Activated T-helper 9 cell treated with anti-CD3 and anti-CD28 coated beads, Interleukin-2, amount 50 U/mL, for 16 hours (primary cell): Measurements from ENCODE around the gene PDRG1.

ENCODE experiments used
- DNase-seq: peaks from one replicate; pipeline ENCODE4 v3.0.0-alpha.2; 2020; ENCODE audit warnings: low read depth

The PDRG1 gene

DNA sequence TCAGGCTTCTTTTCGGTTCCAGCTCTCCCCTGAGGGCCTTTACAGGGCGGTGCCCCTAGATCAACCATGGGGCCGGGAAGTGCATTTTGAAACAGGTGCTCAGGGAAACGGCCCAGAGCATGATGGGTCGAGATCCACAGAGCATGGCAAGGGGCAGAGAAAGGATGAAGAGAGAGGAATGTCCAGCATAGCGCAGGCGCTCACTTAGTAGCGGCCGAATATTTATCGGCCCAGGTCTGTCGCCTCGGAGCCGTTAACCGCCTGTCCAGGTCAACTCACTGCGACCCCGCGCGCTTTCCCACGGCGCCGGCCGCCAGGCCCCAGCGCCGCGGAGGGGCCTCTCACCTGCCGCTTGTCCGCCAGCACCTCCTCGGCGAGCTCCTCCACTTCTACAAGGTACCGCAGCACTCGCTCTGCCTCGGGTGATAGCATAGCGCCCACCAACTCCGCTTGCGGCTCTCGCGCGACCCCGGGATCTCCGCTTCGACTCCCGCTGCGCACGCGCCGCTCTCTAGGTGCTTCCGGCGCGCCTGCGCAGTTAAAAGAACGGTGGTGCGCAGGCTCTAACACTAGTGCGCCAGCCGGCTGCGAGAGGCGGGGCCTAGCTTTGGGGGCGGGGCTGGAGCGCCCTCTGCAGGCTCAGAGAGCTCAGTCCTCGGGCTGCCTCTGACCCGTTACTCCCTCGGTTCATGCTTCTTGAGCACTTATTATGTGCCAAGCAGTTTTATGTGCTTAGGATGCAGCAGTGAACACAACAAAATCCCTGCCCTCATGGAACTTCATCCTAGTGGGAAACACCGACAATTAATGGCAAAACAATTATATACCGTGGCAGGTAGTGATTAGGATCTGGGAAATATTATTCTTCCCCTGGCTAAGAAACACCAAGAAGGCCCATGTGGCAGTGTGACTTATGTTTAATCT, at the start of gene PDRG1:
PDRG1 (minus strand) TSS at position 517 of the 924 bp plus-strand sequence; CDS start at position 432, 85 bp downstream.
- DNase-seq: peak; percentile 94

DNA sequence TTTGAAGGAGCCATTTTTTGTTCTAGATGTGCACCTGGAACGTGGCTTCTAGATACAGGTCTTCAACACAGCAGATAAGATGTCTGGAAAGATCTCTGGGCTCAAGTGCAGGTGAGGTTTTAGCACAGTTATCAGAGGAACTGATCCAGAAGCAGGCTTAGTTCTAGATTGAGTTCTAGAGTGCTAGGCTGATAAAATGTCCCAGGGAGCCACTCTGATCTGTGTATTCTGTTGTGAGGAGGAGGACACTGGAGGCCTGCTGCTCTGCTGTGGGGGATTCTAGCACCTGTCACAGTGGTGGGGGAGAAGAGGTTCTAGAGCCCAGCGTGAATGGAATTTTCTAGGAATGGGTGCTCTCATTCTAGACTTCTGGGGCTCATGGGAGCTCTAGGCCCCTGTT, 46.4 kb upstream of the PDRG1 start:
- no peak for DNase-seq

GRCh38 chr20:31996996-31997395, 45.1 kb upstream of the PDRG1 start:
- DNase-seq: no peak

- no peak for DNase-seq
These were observed 40.2 kb upstream of the PDRG1 start for GRCh38 chr20:31992086-31992485.

GRCh38 chr20:31991339-31991705, 39.5 kb upstream of the PDRG1 start:
- no peak for DNase-seq

GRCh38 chr20:31990641-31991338, 38.9 kb upstream of the PDRG1 start:
- DNase-seq: no peak

GRCh38 chr20:31989030-31989645, 37.3 kb upstream of the PDRG1 start:
- DNase-seq: no peak

DNA sequence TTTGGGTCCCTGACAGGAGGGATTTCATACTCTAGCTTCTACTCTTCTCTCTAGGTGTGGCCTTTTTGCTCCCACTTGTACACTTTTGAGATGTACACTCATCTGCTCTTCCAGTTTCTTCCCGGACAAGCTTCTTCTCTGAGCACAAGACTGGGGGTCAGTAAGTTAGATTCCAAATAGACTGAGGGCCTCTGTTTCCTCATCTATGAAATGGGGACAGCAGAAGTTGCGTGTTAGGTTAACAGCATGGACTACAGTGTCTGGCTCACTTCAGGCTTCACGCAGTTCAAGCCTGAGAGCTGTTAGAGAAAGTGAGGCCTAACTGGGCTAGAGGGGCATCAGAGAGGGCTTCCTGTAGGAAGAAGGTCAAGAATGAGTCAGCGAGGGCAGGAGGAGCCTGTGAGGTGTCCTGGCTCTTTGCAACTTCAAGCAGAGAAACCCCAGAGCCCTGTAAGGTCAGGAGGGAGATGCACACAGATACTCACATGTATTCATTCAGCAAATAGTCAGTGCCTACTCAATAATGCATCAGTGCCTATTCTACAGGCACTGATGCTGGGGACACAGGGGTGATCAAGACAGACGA, 36.7 kb upstream of the PDRG1 start:
- DNase-seq: no peak

GRCh38 chr20:31987744-31988143, 35.9 kb upstream of the PDRG1 start:
- DNase-seq: no peak

DNA sequence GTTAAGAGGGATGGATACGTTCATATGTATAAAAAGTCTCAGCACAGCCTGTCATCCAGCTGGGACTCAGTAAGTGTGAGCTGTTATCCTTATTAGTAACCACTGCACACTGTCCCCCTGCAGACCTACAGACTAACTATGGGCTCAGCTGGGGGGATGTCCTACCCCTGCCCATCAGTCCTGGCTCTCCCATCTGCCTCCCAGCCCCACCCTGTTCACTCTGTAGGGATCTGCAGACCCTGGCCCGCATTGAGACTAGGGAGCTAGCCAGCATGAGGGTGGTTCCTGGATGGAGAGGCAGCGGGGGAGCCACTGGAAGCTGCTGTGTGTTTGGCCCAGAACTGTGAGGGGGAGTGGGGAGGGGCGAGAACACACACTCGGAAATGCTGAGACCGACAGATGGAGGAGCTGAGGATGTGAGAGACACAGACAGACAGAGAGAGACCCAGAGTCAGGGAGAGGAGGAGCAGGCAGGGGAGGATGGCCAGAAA, 33.2 kb upstream of the PDRG1 start:
- no peak for DNase-seq

GRCh38 chr20:31981784-31982183, 29.9 kb upstream of the PDRG1 start:
- DNase-seq: no peak

- no peak for DNase-seq
These were observed 28.0 kb upstream of the PDRG1 start for GRCh38 chr20:31979713-31980426.

DNA sequence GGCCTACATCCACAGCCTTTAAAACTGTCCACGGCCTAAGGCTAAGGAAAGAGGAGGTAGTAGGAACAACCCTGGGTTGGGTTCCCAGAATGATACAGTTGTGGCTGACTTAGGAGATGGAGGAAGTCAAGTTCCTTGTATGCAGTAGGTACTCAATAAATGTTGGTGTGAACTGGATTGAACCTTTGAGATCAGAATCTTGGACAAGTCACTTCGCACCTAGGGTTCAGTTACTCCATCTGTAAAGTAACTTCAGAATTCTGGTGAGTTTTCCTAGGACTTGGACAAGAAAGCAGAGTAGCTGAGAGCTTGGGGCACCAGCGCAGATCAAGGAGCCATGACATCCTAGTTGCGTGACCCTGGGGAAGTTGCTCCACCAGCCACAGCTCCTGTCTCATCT, 25.2 kb upstream of the PDRG1 start:
- DNase-seq: no peak

DNA sequence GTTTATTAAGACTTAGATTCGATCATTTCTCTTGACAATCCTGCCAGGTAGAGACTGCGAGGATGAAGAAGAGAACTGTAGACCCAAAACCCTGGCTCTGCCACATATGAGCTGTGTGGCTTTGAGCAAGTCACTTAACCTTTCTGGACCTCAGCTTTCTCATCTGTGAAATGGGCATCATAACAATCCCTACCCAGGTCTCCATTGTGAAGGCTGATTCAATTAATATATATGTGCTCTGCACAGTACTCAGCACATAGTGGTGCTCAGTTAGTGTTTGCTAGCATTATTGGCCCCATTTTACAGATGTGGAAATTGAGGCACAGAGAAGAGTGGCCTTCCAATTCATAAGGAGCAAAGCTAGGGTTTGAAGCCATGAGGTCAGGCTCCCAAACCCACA, 24.0 kb upstream of the PDRG1 start:
- no peak for DNase-seq

DNA sequence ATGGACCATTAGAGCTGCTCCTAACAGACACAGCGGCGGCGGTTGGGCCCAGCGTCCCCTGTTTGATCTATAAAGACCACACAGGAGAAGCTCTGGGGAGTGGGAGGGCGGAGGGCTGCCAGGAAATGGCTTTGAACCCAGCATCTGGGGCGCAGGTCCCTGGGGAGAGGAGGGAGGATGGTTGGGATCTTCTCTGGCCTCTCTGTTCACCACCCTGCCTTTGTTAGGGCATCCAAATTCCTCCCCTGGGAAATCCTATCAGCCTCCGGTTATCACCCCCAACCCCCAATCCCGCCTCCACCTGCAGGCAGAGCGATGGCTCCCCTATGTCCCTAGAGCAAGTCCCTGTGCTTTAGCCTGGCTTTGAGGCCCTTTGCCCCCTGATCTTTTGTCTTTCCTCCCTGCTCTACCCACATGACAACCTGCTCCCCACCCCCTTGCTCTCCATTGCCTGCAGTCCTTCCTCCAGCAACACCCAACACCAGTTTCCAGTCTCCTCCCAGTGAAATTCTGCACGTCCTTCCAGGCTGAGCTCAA, 23.2 kb upstream of the PDRG1 start:
- DNase-seq: no peak

GRCh38 chr20:31974296-31974695, 22.4 kb upstream of the PDRG1 start:
- no peak for DNase-seq

DNA sequence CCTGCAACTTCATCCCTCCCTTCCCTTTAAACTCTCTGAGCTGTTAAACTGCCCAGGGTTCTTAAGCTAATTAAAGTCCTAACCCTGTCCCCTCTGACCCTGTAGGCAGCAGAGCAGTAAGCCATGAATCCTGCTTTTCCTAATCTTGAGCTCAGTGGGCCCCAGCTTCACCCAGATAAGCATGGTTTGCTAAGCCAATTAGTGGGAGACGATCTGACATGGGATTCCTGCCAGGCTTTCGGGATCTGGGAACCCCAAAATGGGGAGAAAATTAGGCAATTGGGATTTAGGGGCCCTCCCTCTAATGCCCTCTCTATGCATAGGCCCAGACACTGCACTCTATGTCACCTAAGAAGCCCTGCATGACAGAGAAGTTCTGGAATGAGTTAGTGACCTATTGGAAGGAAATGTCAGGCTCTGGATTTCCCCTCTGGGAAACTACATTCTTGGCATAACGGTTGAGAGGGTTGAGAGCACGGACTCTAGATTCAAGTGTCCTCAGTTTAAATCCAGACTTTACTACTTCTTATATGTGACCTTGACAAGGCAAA, 20.7 kb upstream of the PDRG1 start:
- no peak for DNase-seq

GRCh38 chr20:31969991-31970390, 18.1 kb upstream of the PDRG1 start:
- no peak for DNase-seq

- DNase-seq: peak; percentile 63
These were observed 16.7 kb upstream of the PDRG1 start for GRCh38 chr20:31968291-31969126.

DNA sequence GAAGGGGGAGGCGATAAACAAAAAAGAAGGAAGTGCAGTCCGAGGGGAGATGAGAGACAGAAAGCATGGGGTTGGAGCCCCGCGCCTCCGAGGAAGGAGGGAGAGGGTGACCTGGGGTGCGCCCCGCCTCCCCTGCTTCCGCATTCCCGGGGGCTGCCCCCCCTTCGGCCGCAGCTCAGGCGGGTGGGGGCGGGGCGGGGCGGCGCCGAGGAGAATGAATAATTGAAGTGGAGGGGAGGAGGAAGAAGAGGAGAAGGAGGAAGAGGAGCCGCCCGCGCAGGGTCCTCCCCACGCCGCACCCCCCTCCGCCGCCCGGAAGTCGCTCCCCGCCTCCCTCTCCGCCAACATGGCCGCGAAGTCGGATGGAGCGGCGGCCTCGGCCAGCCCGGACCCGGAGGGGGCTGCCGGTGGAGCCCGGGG, 16.0 kb upstream of the PDRG1 start, which contains the start of gene XKR7:
XKR7 (plus strand) TSS at position 322 of the 420 bp plus-strand sequence; CDS start at position 347, 25 bp downstream.
- no peak for DNase-seq
